ENCODE data around the gene TMPRSS6. TPM values are rescaled to one million over a fixed set of nuclear protein-coding genes. Genes with fewer than 3 reads are reported as not detected.

TMPRSS6 gene
- total RNA-seq, 1 experiment from 2014 or later, result not detected

GRCh38 chr22:37145180-37146050 lies 35.9 kb upstream of the TMPRSS6 start:
- Histone ChIP-seq H3K9me2 (replicated peaks; ENCODE audit: insufficient read depth, low read length) (no peaks in the 10 kb centered on the region), H3K27ac (ENCODE audit: low read length) (no peak overlapping the region), H3K9me3 (ENCODE audit: low read length) (no peaks in the 10 kb centered on the region), H3K79me2 (ENCODE audit: low read length) (no peaks in the 10 kb centered on the region), H3K9ac (ENCODE audit: low read length) (no peak overlapping the region), H3K4me3 (ENCODE audit: low read length) (no peak overlapping the region), H3K4me2 (ENCODE audit: low read depth, low read length, poor library complexity, severe bottlenecking) (no peak overlapping the region), H3K4me1 (ENCODE audit: low read length) (no peaks in the 10 kb centered on the region), H3K27me3 (ENCODE audit: low read length) (no peaks in the 10 kb centered on the region), H2AFZ (ENCODE audit: low read length) (no peak overlapping the region), H3K36me3 (ENCODE audit: insufficient read depth, low read length) (no peaks in the 10 kb centered on the region), H4K20me1 (ENCODE audit: insufficient read depth, low read depth, low read length) (no peaks in the 10 kb centered on the region)
- no peak for DNase-seq

- no peaks in the 10 kb centered on the region for H3K79me2 ChIP-seq (ENCODE audit: low read length)
- H3K4me2 ChIP-seq (ENCODE audit: low read depth, low read length, poor library complexity, severe bottlenecking), result no peak overlapping the region
- H3K36me3 ChIP-seq (ENCODE audit: insufficient read depth, low read length), result no peaks in the 10 kb centered on the region
These were observed 34.7 kb upstream of the TMPRSS6 start for GRCh38 chr22:37144180-37144554.

GRCh38 chr22:37141971-37142370 lies 32.5 kb upstream of the TMPRSS6 start:
- Histone ChIP-seq H3K79me2 (ENCODE audit: low read length) (no peaks in the 10 kb centered on the region), H3K9me3 (ENCODE audit: low read length) (no peaks in the 10 kb centered on the region), H3K9ac (ENCODE audit: low read length) (no peak overlapping the region), H3K27me3 (ENCODE audit: low read length) (no peaks in the 10 kb centered on the region), H3K36me3 (ENCODE audit: insufficient read depth, low read length) (no peaks in the 10 kb centered on the region), H3K27ac (ENCODE audit: low read length) (no peak overlapping the region), H3K4me2 (ENCODE audit: low read depth, low read length, poor library complexity, severe bottlenecking) (no peak overlapping the region), H3K9me2 (replicated peaks; ENCODE audit: insufficient read depth, low read length) (no peaks in the 10 kb centered on the region), H2AFZ (ENCODE audit: low read length) (no peak overlapping the region), H3K4me1 (ENCODE audit: low read length) (no peaks in the 10 kb centered on the region), H4K20me1 (ENCODE audit: insufficient read depth, low read depth, low read length) (no peaks in the 10 kb centered on the region), H3K4me3 (ENCODE audit: low read length) (no peak overlapping the region)
- no peak for DNase-seq

More at GRCh38 chr22:37144180-37144554, 34.7 kb upstream of the TMPRSS6 start:
- no peaks in the 10 kb centered on the region for H3K9me3 ChIP-seq (ENCODE audit: low read length)
- no peak overlapping the region for H3K4me3 ChIP-seq (ENCODE audit: low read length)
- H2AFZ ChIP-seq (ENCODE audit: low read length), result no peak overlapping the region
- H3K27ac ChIP-seq (ENCODE audit: low read length), result no peak overlapping the region
- DNase-seq, result no peak
- no peaks in the 10 kb centered on the region for H4K20me1 ChIP-seq (ENCODE audit: insufficient read depth, low read depth, low read length)
- H3K4me1 ChIP-seq (ENCODE audit: low read length), result no peaks in the 10 kb centered on the region
- no peak overlapping the region for H3K9ac ChIP-seq (ENCODE audit: low read length)
- H3K9me2 ChIP-seq (replicated peaks; ENCODE audit: insufficient read depth, low read length), result no peaks in the 10 kb centered on the region
- H3K27me3 ChIP-seq (ENCODE audit: low read length), result no peaks in the 10 kb centered on the region

- H3K79me2 ChIP-seq (ENCODE audit: low read length), result no peaks in the 10 kb centered on the region
- no peak overlapping the region for H3K27ac ChIP-seq (ENCODE audit: low read length)
- no peaks in the 10 kb centered on the region for H4K20me1 ChIP-seq (ENCODE audit: insufficient read depth, low read depth, low read length)
- H3K9me3 ChIP-seq (ENCODE audit: low read length), result no peaks in the 10 kb centered on the region
- no peaks in the 10 kb centered on the region for H3K27me3 ChIP-seq (ENCODE audit: low read length)
- H3K4me2 ChIP-seq (ENCODE audit: low read depth, low read length, poor library complexity, severe bottlenecking), result no peak overlapping the region
- H3K9me2 ChIP-seq (replicated peaks; ENCODE audit: insufficient read depth, low read length), result no peaks in the 10 kb centered on the region
- no peaks in the 10 kb centered on the region for H3K36me3 ChIP-seq (ENCODE audit: insufficient read depth, low read length)
- no peaks in the 10 kb centered on the region for H3K4me1 ChIP-seq (ENCODE audit: low read length)
- H2AFZ ChIP-seq (ENCODE audit: low read length), result no peak overlapping the region
- H3K4me3 ChIP-seq (ENCODE audit: low read length), result no peak overlapping the region
- no peak for DNase-seq
- no peak overlapping the region for H3K9ac ChIP-seq (ENCODE audit: low read length)
These were observed 32.0 kb upstream of the TMPRSS6 start for GRCh38 chr22:37141476-37141875.

GRCh38 chr22:37140686-37141323 lies 31.3 kb upstream of the TMPRSS6 start:
- no peaks in the 10 kb centered on the region for H4K20me1 ChIP-seq (ENCODE audit: insufficient read depth, low read depth, low read length)
- no peak overlapping the region for H3K9ac ChIP-seq (ENCODE audit: low read length)
- no peaks in the 10 kb centered on the region for H3K4me1 ChIP-seq (ENCODE audit: low read length)

GRCh38 chr22:37139762-37140161 lies 30.2 kb upstream of the TMPRSS6 start:
- Histone ChIP-seq H3K9ac (ENCODE audit: low read length) (no peak overlapping the region), H3K4me1 (ENCODE audit: low read length) (no peaks in the 10 kb centered on the region), H3K4me2 (ENCODE audit: low read depth, low read length, poor library complexity, severe bottlenecking) (no peak overlapping the region), H3K27me3 (ENCODE audit: low read length) (no peaks in the 10 kb centered on the region), H3K79me2 (ENCODE audit: low read length) (no peaks in the 10 kb centered on the region), H3K9me2 (replicated peaks; ENCODE audit: insufficient read depth, low read length) (no peaks in the 10 kb centered on the region), H3K4me3 (ENCODE audit: low read length) (no peak overlapping the region), H3K36me3 (ENCODE audit: insufficient read depth, low read length) (no peaks in the 10 kb centered on the region), H3K27ac (ENCODE audit: low read length) (no peak overlapping the region), H3K9me3 (ENCODE audit: low read length) (no peaks in the 10 kb centered on the region), H2AFZ (ENCODE audit: low read length) (no peak overlapping the region), H4K20me1 (ENCODE audit: insufficient read depth, low read depth, low read length) (no peaks in the 10 kb centered on the region)
- DNase-seq, result peak; percentile 65

More at GRCh38 chr22:37140686-37141323, 31.3 kb upstream of the TMPRSS6 start:
- Histone ChIP-seq H3K4me3 (ENCODE audit: low read length) (no peak overlapping the region), H3K4me2 (ENCODE audit: low read depth, low read length, poor library complexity, severe bottlenecking) (no peak overlapping the region), H3K9me3 (ENCODE audit: low read length) (no peaks in the 10 kb centered on the region), H3K79me2 (ENCODE audit: low read length) (no peaks in the 10 kb centered on the region), H2AFZ (ENCODE audit: low read length) (no peak overlapping the region), H3K27me3 (ENCODE audit: low read length) (no peaks in the 10 kb centered on the region), H3K27ac (ENCODE audit: low read length) (no peak overlapping the region), H3K36me3 (ENCODE audit: insufficient read depth, low read length) (no peaks in the 10 kb centered on the region), H3K9me2 (replicated peaks; ENCODE audit: insufficient read depth, low read length) (no peaks in the 10 kb centered on the region)
- DNase-seq, result no peak

- no peaks in the 10 kb centered on the region for H3K27me3 ChIP-seq (ENCODE audit: low read length)
- DNase-seq, result no peak
- no peaks in the 10 kb centered on the region for H3K4me1 ChIP-seq (ENCODE audit: low read length)
- no peaks in the 10 kb centered on the region for H3K9me3 ChIP-seq (ENCODE audit: low read length)
- no peak overlapping the region for H3K4me2 ChIP-seq (ENCODE audit: low read depth, low read length, poor library complexity, severe bottlenecking)
- H3K27ac ChIP-seq (ENCODE audit: low read length), result no peak overlapping the region
- H3K9me2 ChIP-seq (replicated peaks; ENCODE audit: insufficient read depth, low read length), result no peaks in the 10 kb centered on the region
- H3K79me2 ChIP-seq (ENCODE audit: low read length), result no peaks in the 10 kb centered on the region
- H4K20me1 ChIP-seq (ENCODE audit: insufficient read depth, low read depth, low read length), result no peaks in the 10 kb centered on the region
- H3K9ac ChIP-seq (ENCODE audit: low read length), result no peak overlapping the region
- H3K4me3 ChIP-seq (ENCODE audit: low read length), result no peak overlapping the region
- no peaks in the 10 kb centered on the region for H3K36me3 ChIP-seq (ENCODE audit: insufficient read depth, low read length)
- no peak overlapping the region for H2AFZ ChIP-seq (ENCODE audit: low read length)
These were observed 29.5 kb upstream of the TMPRSS6 start for GRCh38 chr22:37138849-37139561.

All from Karpas-422 (cell line).